ENCODE measurements around the gene CRYBG3.

DNA sequence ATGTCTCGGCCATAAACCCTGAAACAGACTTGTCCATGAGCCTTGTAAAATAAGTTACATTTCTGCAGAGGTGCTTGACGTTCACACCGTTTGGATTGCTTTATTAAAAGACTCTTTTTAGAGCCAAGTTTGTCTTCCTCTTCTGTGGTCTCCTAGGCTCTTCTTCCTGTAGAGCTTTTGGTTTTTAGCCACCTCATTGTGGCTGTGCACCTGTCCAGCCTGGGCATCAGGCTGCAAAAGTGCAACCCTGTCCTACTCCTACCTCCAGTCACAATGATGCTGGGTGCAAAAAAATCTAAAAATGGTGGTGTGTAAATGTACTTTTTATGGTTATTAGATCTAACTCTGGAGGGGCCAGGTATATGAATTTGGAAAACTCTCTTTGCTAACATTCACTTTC lies 153.2 kb downstream of the CRYBG3 start:
- no peak for TF ChIP-seq EP300 (IDR thresholded peaks at IDR 0.05)
- no peak for TF ChIP-seq POLR2AphosphoS5 (IDR thresholded peaks at IDR 0.05)
